KMS-11 (cell line): ENCODE data around the gene GALNT3.

Source experiments
- H2AFZ ChIP-seq: fragments of 200-600 bp; sonication (generic); 2 replicates; pipeline ENCODE4 v1.6.1; 2016; ENCODE audit warnings: antibody characterized with exemption, mixed run types, low read depth
- H3K27ac ChIP-seq: fragments of 200-600 bp; sonication (generic); 2 replicates; pipeline ENCODE4 v1.6.1; 2016; ENCODE audit warnings: mild to moderate bottlenecking, mixed run types
- H3K27me3 ChIP-seq: fragments of 200-600 bp; sonication (generic); 2 replicates; pipeline ENCODE4 v1.6.1; 2017; ENCODE audit warnings: mild to moderate bottlenecking, low read depth, mixed run types, moderate library complexity; ENCODE audit not compliant: insufficient read depth
- H3K36me3 ChIP-seq: fragments of 200-600 bp; sonication (generic); 2 replicates; pipeline ENCODE4 v1.6.1; 2017; ENCODE audit warnings: mild to moderate bottlenecking, mixed run types; ENCODE audit not compliant: insufficient read depth
- H3K4me1 ChIP-seq: fragments of 200-600 bp; sonication (generic); 2 replicates; pipeline ENCODE4 v1.6.1; 2016; ENCODE audit warnings: mild to moderate bottlenecking, low read depth, mixed run types; ENCODE audit not compliant: poor library complexity, severe bottlenecking
- H3K4me2 ChIP-seq: fragments of 200-600 bp; sonication (generic); 2 replicates; pipeline ENCODE4 v1.7.0; 2016; ENCODE audit warnings: mild to moderate bottlenecking, mixed run types
- H3K4me3 ChIP-seq: fragments of 200-600 bp; sonication (generic); IDR thresholded peaks from 2 replicates; pipeline ENCODE4 v1.6.1; 2017; ENCODE audit warnings: low read depth, low read length, mixed read lengths; ENCODE audit not compliant: insufficient read depth
- H3K79me2 ChIP-seq: fragments of 200-600 bp; sonication (generic); 2 replicates; pipeline ENCODE4 v1.6.1; 2016; ENCODE audit warnings: low read depth, mixed run types; ENCODE audit not compliant: insufficient read depth
- H3K9ac ChIP-seq: fragments of 200-600 bp; sonication (generic); 2 replicates; pipeline ENCODE4 v1.6.1; 2016; ENCODE audit warnings: mild to moderate bottlenecking, mixed run types
- H4K20me1 ChIP-seq: fragments of 200-600 bp; sonication (generic); 2 replicates; pipeline ENCODE4 v1.6.1; 2016; ENCODE audit warnings: mild to moderate bottlenecking, mixed run types; ENCODE audit not compliant: insufficient read depth
- TF ChIP-seq, protein P1 (sequence below): fragments of 200-600 bp; sonication (generic); conservative IDR thresholded peaks from 2 replicates; pipeline ENCODE4 v1.6.1; 2017; ENCODE audit warnings: low read depth, mild to moderate bottlenecking, antibody characterized with exemption, low read length, moderate library complexity, mixed read lengths

Gene GALNT3

DNA sequence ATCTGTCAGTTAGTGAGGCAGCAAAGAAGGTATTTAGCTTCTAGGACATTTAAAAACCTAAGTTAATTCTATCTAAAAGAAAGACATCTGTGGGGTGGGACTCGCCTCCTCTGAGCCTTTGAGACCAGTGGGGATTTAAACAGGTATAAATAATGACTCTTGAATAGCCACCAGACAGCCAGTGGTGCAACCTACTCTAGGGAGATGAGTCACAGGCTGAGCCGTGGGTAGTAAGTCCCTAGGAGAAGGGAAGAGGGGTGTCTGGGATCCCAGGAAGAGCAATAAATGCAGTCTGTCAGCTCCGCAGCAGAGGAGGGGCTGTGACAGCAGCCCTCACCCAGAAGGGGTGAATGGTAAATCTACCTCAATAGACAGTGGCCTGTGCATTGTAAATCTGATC is 43.1 kb upstream of the GALNT3 start:
- Histone ChIP-seq H3K27ac (no peak overlapping the region), H3K27me3 (no peaks in the 10 kb centered on the region), H3K79me2 (no peaks in the 10 kb centered on the region), H4K20me1 (no peaks in the 10 kb centered on the region), H3K4me3 (no peak overlapping the region), H3K9ac (no peak overlapping the region), H3K4me1 (no peaks in the 10 kb centered on the region), H3K4me2 (no peak overlapping the region), H2AFZ (no peak overlapping the region), H3K36me3 (no peaks in the 10 kb centered on the region)
- TF ChIP-seq, protein P1, sequence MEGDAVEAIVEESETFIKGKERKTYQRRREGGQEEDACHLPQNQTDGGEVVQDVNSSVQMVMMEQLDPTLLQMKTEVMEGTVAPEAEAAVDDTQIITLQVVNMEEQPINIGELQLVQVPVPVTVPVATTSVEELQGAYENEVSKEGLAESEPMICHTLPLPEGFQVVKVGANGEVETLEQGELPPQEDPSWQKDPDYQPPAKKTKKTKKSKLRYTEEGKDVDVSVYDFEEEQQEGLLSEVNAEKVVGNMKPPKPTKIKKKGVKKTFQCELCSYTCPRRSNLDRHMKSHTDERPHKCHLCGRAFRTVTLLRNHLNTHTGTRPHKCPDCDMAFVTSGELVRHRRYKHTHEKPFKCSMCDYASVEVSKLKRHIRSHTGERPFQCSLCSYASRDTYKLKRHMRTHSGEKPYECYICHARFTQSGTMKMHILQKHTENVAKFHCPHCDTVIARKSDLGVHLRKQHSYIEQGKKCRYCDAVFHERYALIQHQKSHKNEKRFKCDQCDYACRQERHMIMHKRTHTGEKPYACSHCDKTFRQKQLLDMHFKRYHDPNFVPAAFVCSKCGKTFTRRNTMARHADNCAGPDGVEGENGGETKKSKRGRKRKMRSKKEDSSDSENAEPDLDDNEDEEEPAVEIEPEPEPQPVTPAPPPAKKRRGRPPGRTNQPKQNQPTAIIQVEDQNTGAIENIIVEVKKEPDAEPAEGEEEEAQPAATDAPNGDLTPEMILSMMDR = no peak

DNA sequence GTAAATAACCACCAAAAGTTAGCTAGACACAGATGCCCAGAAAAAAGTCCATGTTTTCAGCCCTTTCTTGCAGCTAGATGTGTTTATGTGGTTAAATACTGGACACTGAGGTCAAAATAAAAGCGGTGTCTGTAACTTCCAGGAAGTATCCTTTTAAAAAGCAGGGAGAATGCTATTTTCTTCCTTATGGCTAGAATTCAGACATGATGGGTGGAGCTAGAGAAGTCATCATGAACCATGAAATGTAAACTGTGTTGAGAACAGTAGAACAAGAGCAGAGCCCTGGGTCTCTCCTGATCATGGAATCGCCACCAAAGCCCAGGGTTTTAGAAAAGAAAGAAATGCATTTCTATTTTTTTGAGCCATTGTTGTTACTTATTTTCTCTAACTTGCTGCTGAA is 41.3 kb upstream of the GALNT3 start:
- H3K4me3 ChIP-seq = no peak overlapping the region
- H3K4me2 ChIP-seq = no peak overlapping the region
- no peak overlapping the region for H2AFZ ChIP-seq
- H3K4me1 ChIP-seq = no peaks in the 10 kb centered on the region
- no peaks in the 10 kb centered on the region for H3K27me3 ChIP-seq
- H3K36me3 ChIP-seq = no peaks in the 10 kb centered on the region
- no peak overlapping the region for H3K27ac ChIP-seq
- TF ChIP-seq, protein P1 = no peak
- H4K20me1 ChIP-seq = no peaks in the 10 kb centered on the region
- no peak overlapping the region for H3K9ac ChIP-seq
- H3K79me2 ChIP-seq = no peaks in the 10 kb centered on the region

DNA sequence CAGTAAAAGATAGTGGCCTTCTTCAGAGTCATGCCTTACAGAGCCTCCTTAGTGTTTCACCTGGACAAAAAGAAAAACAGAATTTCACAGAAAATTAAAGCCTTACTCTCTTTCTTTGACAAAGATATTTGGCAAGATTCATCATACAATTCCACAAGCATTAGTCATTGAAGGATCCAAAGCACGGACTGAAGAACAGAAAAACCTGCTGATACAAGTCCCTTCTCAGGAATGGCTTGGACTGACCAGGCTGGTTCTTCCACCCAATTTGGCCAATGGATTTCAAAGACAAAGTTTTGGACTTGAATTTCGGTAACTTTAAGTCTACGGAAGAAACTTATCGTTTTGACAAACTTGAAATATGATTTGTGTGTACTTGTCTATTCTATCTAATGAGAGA is 39.1 kb upstream of the GALNT3 start:
- Histone ChIP-seq H4K20me1 (no peaks in the 10 kb centered on the region), H3K4me3 (no peak overlapping the region), H3K4me1 (no peaks in the 10 kb centered on the region), H3K79me2 (no peaks in the 10 kb centered on the region), H3K9ac (no peak overlapping the region), H3K4me2 (no peak overlapping the region), H3K27ac (no peak overlapping the region), H2AFZ (no peak overlapping the region), H3K27me3 (no peaks in the 10 kb centered on the region), H3K36me3 (no peaks in the 10 kb centered on the region)
- TF ChIP-seq, protein P1 = no peak

DNA sequence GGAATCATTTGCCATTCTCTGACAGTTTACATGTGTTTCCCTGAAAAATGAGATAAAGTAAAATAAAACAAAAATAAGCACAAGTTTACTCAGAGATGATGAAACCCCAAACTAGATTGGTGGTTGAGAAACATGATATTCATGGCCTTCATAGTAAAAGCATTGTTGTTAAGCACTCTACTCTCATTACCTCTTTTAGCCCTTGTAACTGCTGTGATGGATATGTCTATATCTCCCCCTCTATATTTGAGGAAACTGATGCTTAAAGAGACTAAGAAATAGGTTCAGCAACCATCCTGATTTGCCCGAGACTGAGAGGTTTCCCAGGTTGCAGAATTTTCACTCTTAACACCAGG is 33.9 kb upstream of the GALNT3 start:
- no peak overlapping the region for H2AFZ ChIP-seq

More for the DNA sequence above, 33.9 kb upstream of the GALNT3 start:
- H3K4me3 ChIP-seq = no peak overlapping the region
- no peaks in the 10 kb centered on the region for H3K79me2 ChIP-seq
- H3K27me3 ChIP-seq = no peaks in the 10 kb centered on the region
- no peaks in the 10 kb centered on the region for H3K36me3 ChIP-seq
- no peak overlapping the region for H3K9ac ChIP-seq
- TF ChIP-seq, protein P1 = no peak
- H3K4me2 ChIP-seq = no peak overlapping the region
- H3K27ac ChIP-seq = no peak overlapping the region
- no peaks in the 10 kb centered on the region for H4K20me1 ChIP-seq
- H3K4me1 ChIP-seq = peaks cover 6% of the 10 kb centered on the region
